DLD1 (cell line): Measurements from ENCODE around the gene C17orf50.

Experiments used
- in situ Hi-C: cut with HindIII; loops from 2 replicates; pipeline ENCODE4 v1.10.0; 2017; ENCODE audit warnings: low sequenced_read_pairs

C17orf50 gene

GRCh38 chr17:35774499-35774898 lies 13.8 kb downstream of the C17orf50 start:
- in situ Hi-C loops = no loop called here

- in situ Hi-C loops = no loop called here
Measured at GRCh38 chr17:35775039-35775438, 14.4 kb downstream of the C17orf50 start.

GRCh38 chr17:35775583-35775982 lies 14.9 kb downstream of the C17orf50 start:
- in situ Hi-C loops = no loop called here

- in situ Hi-C loops = no loop called here
Measured at GRCh38 chr17:35778641-35779196, 18.0 kb downstream of the C17orf50 start.

- in situ Hi-C loops = no loop called here
Measured at GRCh38 chr17:35780950-35781349, 20.3 kb downstream of the C17orf50 start.

- in situ Hi-C loops = no loop called here
Measured at GRCh38 chr17:35784895-35785294, 24.2 kb downstream of the C17orf50 start.

GRCh38 chr17:35786941-35787432 lies 26.3 kb downstream of the C17orf50 start:
- in situ Hi-C loops = no loop called here

- in situ Hi-C loops = no loop called here
Measured at GRCh38 chr17:35788477-35789368, 28.0 kb downstream of the C17orf50 start.

GRCh38 chr17:35790841-35791240 lies 30.2 kb downstream of the C17orf50 start:
- in situ Hi-C loops = no loop called here

- in situ Hi-C loops = no loop called here
Measured at GRCh38 chr17:35791681-35792350, 31.1 kb downstream of the C17orf50 start.

- in situ Hi-C loops = no loop called here
Measured at GRCh38 chr17:35793257-35793656, 32.6 kb downstream of the C17orf50 start.

GRCh38 chr17:35795007-35795870 lies 34.6 kb downstream of the C17orf50 start, which contains the start of gene MMP28:
Gene MMP28, minus strand, starts transcription at chr17:35795641. Its CDS starts 264 bp downstream, at chr17:35795377.
- in situ Hi-C loops = no loop called here

- in situ Hi-C loops = no loop called here
Measured at GRCh38 chr17:35795871-35796265, 35.2 kb downstream of the C17orf50 start.

- in situ Hi-C loops = no loop called here
Measured at GRCh38 chr17:35796942-35797341, 36.3 kb downstream of the C17orf50 start.

GRCh38 chr17:35797370-35797769 lies 36.7 kb downstream of the C17orf50 start:
- in situ Hi-C loops = no loop called here

- in situ Hi-C loops = no loop called here
Measured at GRCh38 chr17:35797918-35798317, 37.2 kb downstream of the C17orf50 start.

- in situ Hi-C loops = no loop called here
Measured at GRCh38 chr17:35799942-35800341, 39.3 kb downstream of the C17orf50 start.

GRCh38 chr17:35801583-35802224 lies 41.0 kb downstream of the C17orf50 start:
- in situ Hi-C loops = no loop called here

- in situ Hi-C loops = no loop called here
Measured at GRCh38 chr17:35804658-35805192, 44.0 kb downstream of the C17orf50 start.
